ENCODE results near the gene GAS6. TPM values are rescaled to one million over a fixed set of nuclear protein-coding genes. Genes with fewer than 3 reads are reported as not detected.

GAS6 gene
- polyA plus RNA-seq, 1 donor from 2014 or later = 52.4 TPM

GRCh38 chr13:113874579-113875428 lies 10.9 kb upstream of the GAS6 start:
- Histone ChIP-seq H3K27me3 (ENCODE audit: insufficient read depth, low read depth, low read length) (no peaks in the 10 kb centered on the region), H3K9ac (ENCODE audit: low read length) (no peak overlapping the region), H2AFZ (ENCODE audit: low read depth, low read length) (no peak overlapping the region), H4K20me1 (ENCODE audit: insufficient read depth) (no peaks in the 10 kb centered on the region), H3K9me2 (ENCODE audit: insufficient read depth, low read length) (no peaks in the 10 kb centered on the region), H3K4me2 (ENCODE audit: low read length) (no peak overlapping the region), H3K79me2 (replicated peaks; ENCODE audit: insufficient read depth, low read length) (no peaks in the 10 kb centered on the region), H3K4me3 (ENCODE audit: low read length) (no peak overlapping the region), H3K9me3 (ENCODE audit: low read length) (no peaks in the 10 kb centered on the region), H3K27ac (ENCODE audit: low read length) (no peak overlapping the region), H3F3A (ENCODE audit: insufficient read depth, low read length, poor library complexity, severe bottlenecking) (no peaks in the 10 kb centered on the region), H3K36me3 (ENCODE audit: insufficient read depth, low read length) (no peaks in the 10 kb centered on the region)
- TF ChIP-seq RAD21 (conservative IDR thresholded peaks at IDR 0.05) (no peak), POLR2AphosphoS5 (IDR thresholded peaks at IDR 0.05) (no peak), EZH2 (IDR thresholded peaks at IDR 0.05; ENCODE audit: borderline replicate concordance, insufficient read depth, low read length, poor library complexity, severe bottlenecking) (no peak), MXI1 (conservative IDR thresholded peaks at IDR 0.05; ENCODE audit: poor library complexity, severe bottlenecking) (no peak), EP300 (conservative IDR thresholded peaks at IDR 0.05; ENCODE audit: poor library complexity, severe bottlenecking) (no peak), CTCF (IDR thresholded peaks at IDR 0.05; ENCODE audit: poor library complexity, severe bottlenecking) (no peak), SMC3 (conservative IDR thresholded peaks at IDR 0.05; ENCODE audit: poor library complexity) (no peak), REST (IDR thresholded peaks at IDR 0.05; ENCODE audit: borderline replicate concordance) (no peak), TAF1 (IDR thresholded peaks at IDR 0.05; ENCODE audit: low read depth) (no peak)

GRCh38 chr13:113874177-113874576 lies 10.3 kb upstream of the GAS6 start:
- Histone ChIP-seq H4K20me1 (ENCODE audit: insufficient read depth) (no peaks in the 10 kb centered on the region), H3K27ac (ENCODE audit: low read length) (no peak overlapping the region), H3K9me3 (ENCODE audit: low read length) (no peaks in the 10 kb centered on the region), H3K27me3 (ENCODE audit: insufficient read depth, low read depth, low read length) (no peaks in the 10 kb centered on the region), H3K4me3 (ENCODE audit: low read length) (no peak overlapping the region), H3K79me2 (replicated peaks; ENCODE audit: insufficient read depth, low read length) (no peaks in the 10 kb centered on the region), H2AFZ (ENCODE audit: low read depth, low read length) (no peak overlapping the region), H3K36me3 (ENCODE audit: insufficient read depth, low read length) (no peaks in the 10 kb centered on the region), H3K9ac (ENCODE audit: low read length) (no peak overlapping the region), H3F3A (ENCODE audit: insufficient read depth, low read length, poor library complexity, severe bottlenecking) (no peaks in the 10 kb centered on the region), H3K9me2 (ENCODE audit: insufficient read depth, low read length) (no peaks in the 10 kb centered on the region), H3K4me2 (ENCODE audit: low read length) (no peak overlapping the region)
- TF ChIP-seq SMC3 (conservative IDR thresholded peaks at IDR 0.05; ENCODE audit: poor library complexity) (no peak), MXI1 (conservative IDR thresholded peaks at IDR 0.05; ENCODE audit: poor library complexity, severe bottlenecking) (no peak), POLR2AphosphoS5 (IDR thresholded peaks at IDR 0.05) (no peak), TAF1 (IDR thresholded peaks at IDR 0.05; ENCODE audit: low read depth) (no peak), EP300 (conservative IDR thresholded peaks at IDR 0.05; ENCODE audit: poor library complexity, severe bottlenecking) (no peak), EZH2 (IDR thresholded peaks at IDR 0.05; ENCODE audit: borderline replicate concordance, insufficient read depth, low read length, poor library complexity, severe bottlenecking) (no peak), RAD21 (conservative IDR thresholded peaks at IDR 0.05) (no peak), REST (IDR thresholded peaks at IDR 0.05; ENCODE audit: borderline replicate concordance) (no peak), CTCF (IDR thresholded peaks at IDR 0.05; ENCODE audit: poor library complexity, severe bottlenecking) (no peak)
